ENCODE results near the gene MAVS.
A peak's percentile ranks its signal among the peaks of the same experiment; 100 is the strongest.

Gene MAVS

GRCh38 chr20:3846740-3847428, at the start of gene MAVS:
Gene MAVS (plus strand): TSS chr20:3846834. CDS start chr20:3854625, 7,791 bp downstream.
- peak; percentile 67 for DNase-seq

GRCh38 chr20:3797226-3797545, 49.4 kb upstream of the MAVS start:
- DNase-seq = no peak

GRCh38 chr20:3797592-3798372, 48.9 kb upstream of the MAVS start:
- DNase-seq = peak; percentile 30

GRCh38 chr20:3798373-3798768, 48.3 kb upstream of the MAVS start:
- no peak for DNase-seq

- no peak for DNase-seq
These were observed 47.8 kb upstream of the MAVS start for GRCh38 chr20:3798908-3799248.

GRCh38 chr20:3800256-3800877, 46.3 kb upstream of the MAVS start:
- peak; percentile 54 for DNase-seq

- no peak for DNase-seq
These were observed 45.8 kb upstream of the MAVS start for GRCh38 chr20:3800878-3801260.

GRCh38 chr20:3801299-3801698, 45.3 kb upstream of the MAVS start:
- no peak for DNase-seq

- no peak for DNase-seq
These were observed 44.8 kb upstream of the MAVS start for GRCh38 chr20:3801846-3802245.

GRCh38 chr20:3802524-3803239, 44.0 kb upstream of the MAVS start:
- DNase-seq = no peak

GRCh38 chr20:3803289-3803688, 43.3 kb upstream of the MAVS start:
- no peak for DNase-seq

GRCh38 chr20:3803854-3804253, 42.8 kb upstream of the MAVS start:
- no peak for DNase-seq

- no peak for DNase-seq
These were observed 42.3 kb upstream of the MAVS start for GRCh38 chr20:3804254-3804751.

- DNase-seq = no peak
These were observed 41.9 kb upstream of the MAVS start for GRCh38 chr20:3804781-3805180.

- no peak for DNase-seq
These were observed 38.1 kb upstream of the MAVS start for GRCh38 chr20:3808544-3808943.

GRCh38 chr20:3811467-3812258, 35.0 kb upstream of the MAVS start:
- peak; percentile 93 for DNase-seq

GRCh38 chr20:3812259-3812681, 34.4 kb upstream of the MAVS start:
- no peak for DNase-seq

GRCh38 chr20:3812975-3813847, 33.4 kb upstream of the MAVS start:
- DNase-seq = no peak

GRCh38 chr20:3813848-3814581, 32.6 kb upstream of the MAVS start:
- DNase-seq = no peak

- DNase-seq = no peak
These were observed 31.6 kb upstream of the MAVS start for GRCh38 chr20:3814928-3815495.

All from DMS79 treated with DMSO at 0.1 percent for 48 hours (cell line).